Activated T-helper 1 cell treated with Interleukin-2 at 50 U/mL for 16 hours (primary cell): Measurements from ENCODE around the gene TRIOBP.

Experiments used
- DNase-seq: peaks from one replicate; pipeline ENCODE4 v3.0.0-alpha.2; 2020; ENCODE audit warnings: low read depth

Gene TRIOBP

DNA sequence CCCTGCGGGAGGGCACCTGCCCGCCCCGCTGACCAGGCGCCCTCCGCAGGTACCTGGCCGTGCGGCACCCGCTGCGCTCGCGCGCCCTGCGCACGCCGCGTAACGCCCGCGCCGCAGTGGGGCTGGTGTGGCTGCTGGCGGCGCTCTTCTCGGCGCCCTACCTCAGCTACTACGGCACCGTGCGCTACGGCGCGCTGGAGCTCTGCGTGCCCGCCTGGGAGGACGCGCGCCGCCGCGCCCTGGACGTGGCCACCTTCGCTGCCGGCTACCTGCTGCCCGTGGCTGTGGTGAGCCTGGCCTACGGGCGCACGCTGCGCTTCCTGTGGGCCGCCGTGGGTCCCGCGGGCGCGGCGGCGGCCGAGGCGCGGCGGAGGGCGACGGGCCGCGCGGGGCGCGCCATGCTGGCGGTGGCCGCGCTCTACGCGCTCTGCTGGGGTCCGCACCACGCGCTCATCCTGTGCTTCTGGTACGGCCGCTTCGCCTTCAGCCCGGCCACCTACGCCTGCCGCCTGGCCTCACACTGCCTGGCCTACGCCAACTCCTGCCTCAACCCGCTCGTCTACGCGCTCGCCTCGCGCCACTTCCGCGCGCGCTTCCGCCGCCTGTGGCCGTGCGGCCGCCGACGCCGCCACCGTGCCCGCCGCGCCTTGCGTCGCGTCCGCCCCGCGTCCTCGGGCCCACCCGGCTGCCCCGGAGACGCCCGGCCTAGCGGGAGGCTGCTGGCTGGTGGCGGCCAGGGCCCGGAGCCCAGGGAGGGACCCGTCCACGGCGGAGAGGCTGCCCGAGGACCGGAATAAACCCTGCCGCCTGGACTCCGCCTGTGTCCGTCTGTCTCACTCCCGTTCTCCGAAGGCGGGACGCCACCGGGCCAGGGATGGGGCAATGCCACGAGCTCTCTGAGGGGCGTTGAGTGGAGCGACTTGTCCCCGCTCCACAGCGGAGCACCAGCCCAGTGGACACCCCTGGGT, 128.1 kb downstream of the TRIOBP start:
- no peak for DNase-seq
